ENCODE results near the gene LSM3. TPM values are rescaled to one million over a fixed set of nuclear protein-coding genes. Genes with fewer than 3 reads are reported as not detected.

Gene LSM3
- total RNA-seq, 2 donors from 2014 or later = 9.3 to 10.2 TPM

DNA sequence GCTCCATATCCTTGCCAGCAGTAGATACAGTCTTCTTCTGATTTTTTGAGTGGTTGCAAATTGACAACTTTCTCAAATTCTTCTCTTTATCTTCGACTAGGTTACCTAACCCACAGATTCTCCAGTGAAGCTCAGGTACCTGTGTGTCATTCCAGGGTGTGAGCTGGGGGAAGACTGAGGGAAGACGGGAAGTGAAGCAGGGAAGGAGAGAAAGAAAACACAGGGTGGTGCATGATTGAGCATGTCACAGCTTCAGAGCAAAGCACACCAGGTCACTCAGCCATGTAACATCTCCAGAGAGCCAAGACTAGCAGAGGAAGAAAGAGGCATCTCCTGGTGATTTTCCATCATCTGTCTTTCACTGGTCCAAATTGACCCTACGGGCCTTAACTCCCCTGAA, 67.2 kb downstream of the LSM3 start:
- no peak for DNase-seq (ENCODE audit: low spot score)
- intact Hi-C loops (cut with DNase I) = no loop called here

DNA sequence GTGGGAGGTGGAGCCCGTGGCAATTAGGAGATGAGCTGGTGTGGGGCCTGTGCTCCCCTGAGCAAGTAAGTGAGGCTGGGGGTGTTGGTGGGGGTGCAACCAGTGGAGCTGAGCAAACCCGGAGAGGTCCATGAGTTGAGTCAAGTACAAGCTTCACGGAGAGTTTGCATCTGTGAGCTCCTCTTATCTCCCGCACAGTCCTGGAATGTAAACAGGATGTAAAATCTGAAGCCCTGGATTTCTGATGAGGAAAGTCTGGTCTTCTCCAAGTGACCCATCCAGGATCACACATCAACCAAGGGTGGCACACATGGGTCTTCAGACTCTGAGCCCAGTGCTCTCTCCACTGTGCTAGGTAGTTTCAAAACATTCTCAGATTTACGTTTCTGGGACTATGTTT, 67.8 kb downstream of the LSM3 start:
- intact Hi-C loops (cut with DNase I) = no loop called here
- no peak for DNase-seq (ENCODE audit: low spot score)

DNA sequence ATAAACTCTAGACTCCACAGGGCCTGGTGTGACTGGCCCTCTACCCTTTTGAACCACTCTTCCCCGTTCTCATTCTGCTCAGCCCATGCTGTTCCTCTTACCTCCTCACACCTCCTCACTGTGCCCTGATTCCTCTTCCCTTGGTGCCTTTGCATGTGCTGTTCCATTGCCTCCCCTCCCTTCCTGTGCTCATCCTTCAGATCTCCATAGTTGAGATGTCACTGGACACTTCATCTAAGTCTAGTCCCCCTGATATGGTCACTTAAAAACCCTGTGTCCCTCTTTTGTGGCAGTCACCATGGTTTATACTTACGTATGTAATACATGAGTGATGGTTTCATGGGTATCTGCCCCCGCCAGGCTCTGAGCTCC, 69.8 kb downstream of the LSM3 start:
- intact Hi-C loops (cut with DNase I) = no loop called here
- DNase-seq (ENCODE audit: low spot score) = no peak

DNA sequence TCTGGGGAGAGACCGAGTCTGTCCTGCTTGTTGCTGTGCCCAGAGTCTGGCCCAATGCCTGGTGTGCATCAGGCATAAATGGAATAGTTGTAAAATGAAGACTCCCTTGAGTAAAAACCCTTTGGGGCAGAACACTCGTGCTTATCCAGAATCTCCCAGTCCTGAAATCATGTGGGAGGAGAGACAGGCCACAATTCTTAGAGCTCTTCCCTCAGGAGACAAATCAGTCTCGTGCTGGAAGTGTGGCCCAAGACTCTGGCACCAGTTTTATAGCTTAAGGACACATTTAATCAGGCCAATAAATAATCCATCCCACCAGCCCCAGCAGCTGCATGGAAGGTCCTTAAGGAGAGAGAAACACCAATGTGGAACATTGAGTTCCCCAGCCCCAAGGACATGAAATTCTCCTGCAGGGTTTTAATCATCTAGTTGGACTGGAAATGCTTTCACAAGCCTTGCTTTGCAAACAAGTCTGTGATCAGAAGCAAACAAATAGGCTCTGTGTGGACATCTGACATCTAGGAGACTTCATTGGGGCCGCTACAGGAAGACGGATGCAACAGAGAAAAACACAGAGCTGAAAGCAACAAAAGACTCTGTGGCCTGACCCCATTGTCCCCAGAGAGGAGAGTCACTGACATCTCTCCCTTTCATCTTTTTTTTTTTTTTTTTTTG, 70.4 kb downstream of the LSM3 start:
- no peak for DNase-seq (ENCODE audit: low spot score)
- intact Hi-C loops (cut with DNase I) = no loop called here

Other genes with a start within 250 kb of the LSM3 start
- gene CHCHD4, start 53.9 kb upstream of the LSM3 start, total RNA-seq = 1 to 10 TPM; 7.9 TPM
- 100 to 1,000 TPM; 107 to 115 TPM for gene TMEM43, start 53.8 kb upstream of the LSM3 start, total RNA-seq
- 10 to 100 TPM; 19.8 to 24.0 TPM for gene XPC, start 216 bp upstream of the LSM3 start, total RNA-seq
- gene SLC6A6, start 223.8 kb downstream of the LSM3 start, total RNA-seq = 10 to 100 TPM; 13.3 to 23.6 TPM